Frontal cortex (tissue), 4 donors: ENCODE data around the gene N4BP3. TPM values are rescaled to one million over a fixed set of nuclear protein-coding genes. Genes with fewer than 3 reads are reported as not detected.

ENCODE experiments used
- DNase-seq, 2 donors: peaks; one replicate each; pipeline ENCODE4 v3.0.0; 2012; ENCODE audit warnings: low spot score in 2 of 2
- FAIRE-seq: peaks from 2 replicates; lab custom pipeline; 2012; peaks lifted over from hg19 to GRCh38; lab: Jason Lieb, UNC
- total RNA-seq: library from RNA; depleted of rRNA; stranded (reverse); fragments of >200 nt; gene quantifications from one replicate; pipeline ENCODE4 v1.2.3, GENCODE V29; 2014
- donor health status: control.
- donor health status: control.
- donor health status: control.

Gene N4BP3
- total RNA-seq, 1 donor from 2014 or later: 4.1 TPM

DNA sequence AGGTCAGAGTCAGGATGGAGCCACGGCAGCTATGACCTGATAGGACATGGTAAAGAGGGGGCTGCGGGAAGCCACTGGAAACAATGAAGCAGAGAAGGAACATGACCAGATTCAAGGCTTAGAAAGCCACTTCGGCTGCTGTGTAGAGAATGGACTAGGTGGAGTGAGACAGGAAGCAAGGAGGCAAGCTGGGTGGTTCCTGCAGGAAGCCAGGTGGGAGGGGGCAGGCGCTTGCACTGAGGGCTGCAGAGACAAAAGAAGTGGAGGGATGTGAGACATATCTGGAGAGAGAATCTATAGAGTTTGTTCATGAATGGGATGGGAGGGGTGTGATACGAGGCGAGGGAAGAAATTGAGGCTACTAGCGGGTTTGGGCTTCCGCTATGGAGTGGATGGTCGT is 19.0 kb upstream of the N4BP3 start:
- FAIRE-seq (no peak), DNase-seq (no peak)

DNA sequence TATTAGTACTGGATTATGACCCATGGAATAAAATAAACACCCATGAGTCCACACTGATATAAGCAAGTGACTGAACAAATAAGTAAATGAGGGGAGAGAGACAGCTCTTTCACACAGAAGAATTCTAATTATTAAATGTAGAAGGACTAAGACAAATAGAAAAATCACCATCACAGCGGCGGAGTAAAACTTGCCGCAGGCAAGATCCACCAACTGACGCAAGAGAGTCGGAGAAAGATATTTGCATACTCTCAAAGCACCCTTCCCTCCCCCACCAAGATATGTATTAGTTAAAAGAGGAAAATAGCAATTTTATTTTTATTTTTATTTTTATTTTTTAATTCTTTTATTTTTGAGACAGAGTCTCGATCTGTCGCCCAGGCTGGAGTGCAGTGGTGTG is 14.6 kb upstream of the N4BP3 start:
- FAIRE-seq (no peak), DNase-seq (no peak)

DNA sequence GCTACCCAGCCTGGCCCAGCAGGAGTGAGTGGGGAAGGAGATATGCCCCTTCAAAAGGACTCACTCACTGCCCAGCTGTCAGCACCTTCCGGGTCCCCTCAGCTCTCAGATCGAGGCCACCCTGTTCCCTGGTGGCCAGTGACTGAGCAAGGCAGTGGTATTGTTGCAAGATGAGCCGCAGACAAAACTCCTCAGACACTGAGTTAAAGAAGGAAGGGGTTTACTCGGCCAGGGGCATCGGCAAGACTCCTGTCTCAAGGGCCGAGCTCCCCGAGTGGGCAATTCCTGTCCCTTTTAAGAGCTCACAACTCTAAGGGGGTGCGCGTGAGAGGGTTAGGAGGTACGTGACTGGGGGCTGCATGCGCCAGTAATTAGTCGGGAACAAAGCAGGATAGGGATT is 9.7 kb upstream of the N4BP3 start:
- DNase-seq: no peak
- FAIRE-seq: no peak

DNA sequence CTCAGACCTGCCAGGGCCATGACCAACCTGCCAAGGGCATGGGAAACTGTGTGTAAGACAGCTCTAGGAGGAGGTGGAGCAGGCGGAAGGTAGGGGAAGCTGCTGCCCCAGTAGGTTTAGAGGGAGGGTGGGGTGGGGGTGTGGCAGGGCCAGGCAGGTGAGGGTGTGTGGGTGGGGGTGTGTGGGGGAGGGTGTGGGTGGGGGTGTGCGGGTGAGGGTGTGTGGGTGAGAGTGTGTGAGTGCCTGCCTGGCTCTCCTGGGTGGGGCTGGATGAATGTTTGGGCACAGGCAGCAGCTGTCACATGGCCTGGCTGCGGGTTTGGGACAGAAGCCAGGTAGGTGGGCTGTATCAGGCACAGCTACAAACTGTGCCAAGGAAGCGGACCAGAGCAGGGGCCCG is 8.8 kb upstream of the N4BP3 start:
- FAIRE-seq (no peak), DNase-seq (no peak)

DNA sequence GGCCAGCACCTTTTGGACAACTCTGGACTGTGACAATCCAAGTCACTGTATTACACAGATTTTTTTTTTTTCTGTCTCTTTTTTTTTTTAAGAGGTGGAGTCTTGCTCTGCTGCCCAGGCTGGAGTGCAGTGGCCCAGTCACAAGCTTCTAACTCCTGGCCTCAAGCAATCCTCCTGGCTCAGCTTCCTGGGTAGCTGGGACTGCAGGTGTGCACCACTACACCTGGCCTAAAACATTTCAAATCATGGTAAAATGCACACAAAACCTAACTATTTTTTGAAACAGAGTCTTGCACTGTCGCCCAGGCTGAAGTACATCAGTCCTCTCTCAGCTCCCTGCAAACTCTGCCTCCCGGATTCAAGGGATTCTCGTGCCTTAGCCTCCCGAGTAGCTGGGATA is 7.2 kb upstream of the N4BP3 start:
- no peak for DNase-seq
- FAIRE-seq: no peak

DNA sequence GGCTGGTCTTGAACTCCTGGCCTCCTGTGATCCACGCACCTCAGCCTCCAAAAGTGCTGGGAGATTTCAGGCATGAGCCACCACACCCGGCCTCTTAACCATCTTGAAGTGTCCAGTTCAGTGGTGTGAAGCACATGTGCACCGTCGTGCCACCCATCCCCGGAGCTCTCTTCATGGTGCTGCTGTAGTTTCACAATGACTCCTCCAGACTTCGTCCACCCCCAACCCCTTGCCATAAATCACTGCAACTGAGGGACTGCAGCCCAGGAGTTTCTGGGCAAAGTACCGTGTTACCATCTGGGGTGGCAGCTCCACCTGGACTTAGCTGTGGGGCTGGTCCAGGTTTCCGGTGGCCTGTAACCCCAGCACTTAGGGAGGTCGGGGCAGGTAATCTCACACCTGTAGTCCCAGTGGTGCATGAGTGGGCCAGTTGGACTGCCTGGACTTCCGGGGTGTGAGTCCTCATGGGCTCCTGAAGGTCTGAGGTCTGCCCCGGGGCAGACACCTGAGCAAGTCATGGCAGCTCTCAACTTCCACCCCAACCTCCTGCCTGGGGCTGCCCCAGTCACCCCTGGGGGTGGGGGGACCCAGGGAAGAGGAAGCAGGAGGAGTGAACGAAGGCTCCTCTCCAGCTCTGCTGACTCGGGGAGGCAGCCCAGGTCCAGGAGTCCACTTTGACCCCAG is 6.6 kb upstream of the N4BP3 start:
- no peak for FAIRE-seq
- DNase-seq: no peak

DNA sequence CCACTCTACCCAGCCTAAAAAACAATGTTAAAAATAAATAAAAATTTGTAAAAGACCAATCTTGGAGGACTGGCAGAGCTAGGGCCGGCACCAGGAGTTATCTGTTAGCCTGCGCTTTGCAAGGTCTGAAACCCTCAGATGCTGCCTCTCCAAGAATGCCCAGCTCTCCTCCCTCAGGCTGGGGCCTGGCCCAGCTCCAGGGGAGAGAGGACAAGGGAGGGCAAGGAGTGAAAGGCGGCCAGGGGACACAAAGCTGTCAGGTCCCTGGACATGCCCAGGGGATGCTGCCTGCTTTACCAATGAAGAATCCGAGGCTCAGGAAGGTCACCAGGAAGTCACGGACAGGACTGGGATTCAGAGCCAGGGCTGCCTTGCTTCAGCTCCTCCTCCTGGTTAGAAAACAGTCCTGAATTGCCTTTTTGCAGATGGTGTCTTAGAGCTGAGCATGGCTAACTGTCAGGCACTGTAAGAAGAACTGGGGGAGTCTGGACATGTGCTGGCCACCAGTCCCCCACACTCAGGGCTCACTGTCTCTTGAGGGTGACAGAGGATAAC is 5.5 kb upstream of the N4BP3 start:
- DNase-seq (no peak), FAIRE-seq (no peak)

DNA sequence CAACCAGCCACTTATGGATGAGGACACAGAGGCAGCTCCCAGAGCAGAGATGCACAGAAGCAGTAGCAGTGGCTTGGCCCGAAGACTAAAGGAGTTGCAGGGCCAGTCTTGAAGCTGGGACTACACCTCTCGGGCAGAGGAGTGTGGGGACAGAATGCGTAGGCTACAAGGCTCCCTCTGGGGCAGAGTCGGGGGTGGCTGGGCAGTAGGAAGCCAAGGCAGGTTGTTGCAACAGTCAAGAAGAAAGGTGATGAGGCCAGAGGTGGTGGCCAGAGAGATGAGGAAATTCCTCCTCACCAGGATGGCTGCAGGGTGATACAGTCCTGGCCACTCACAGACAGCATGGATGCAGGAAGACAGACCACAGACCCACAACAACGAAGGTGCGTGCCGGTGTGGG is 4.9 kb upstream of the N4BP3 start:
- DNase-seq (no peak), FAIRE-seq (no peak)

DNA sequence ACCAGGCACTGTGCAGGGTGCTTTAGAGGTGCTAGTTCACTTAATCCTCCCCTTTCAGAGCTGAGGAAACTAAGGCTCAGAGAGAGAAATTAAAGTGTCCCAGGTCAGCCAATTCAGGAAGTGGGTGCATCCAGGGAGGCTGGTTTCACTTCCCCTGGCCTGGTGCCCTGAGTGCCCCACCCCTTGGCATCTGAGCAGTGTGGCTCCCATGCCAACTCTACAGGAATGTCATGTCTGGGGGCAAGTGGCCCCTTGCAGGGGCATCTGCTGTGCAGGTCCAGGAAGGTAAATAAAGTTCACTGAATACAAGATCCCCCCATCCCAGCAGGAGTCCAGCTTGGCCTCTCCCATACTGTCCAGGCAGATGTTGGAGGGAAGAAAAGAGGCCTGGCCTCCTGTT is 4.4 kb upstream of the N4BP3 start:
- FAIRE-seq: no peak
- no peak for DNase-seq

DNA sequence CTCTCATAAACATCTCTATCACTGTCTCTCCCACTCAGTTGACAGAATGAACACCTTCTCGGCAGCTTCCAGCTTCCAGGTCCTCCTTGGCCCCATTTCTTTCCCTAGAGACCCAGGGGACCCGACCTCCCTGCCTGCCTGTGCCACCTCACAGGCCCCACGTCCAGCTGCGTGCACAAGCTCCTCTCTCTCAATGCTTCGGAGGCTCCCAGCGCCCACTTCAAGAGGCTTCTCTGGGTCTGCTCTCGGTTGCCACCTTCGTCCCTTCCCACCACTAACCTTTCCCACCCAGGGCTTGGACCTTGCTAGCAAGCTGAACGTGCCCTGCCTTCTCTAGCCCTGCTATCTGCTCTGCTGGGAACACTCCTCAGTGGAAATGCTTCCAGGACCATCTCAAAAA is 2.8 kb upstream of the N4BP3 start:
- FAIRE-seq: no peak
- no peak for DNase-seq

DNA sequence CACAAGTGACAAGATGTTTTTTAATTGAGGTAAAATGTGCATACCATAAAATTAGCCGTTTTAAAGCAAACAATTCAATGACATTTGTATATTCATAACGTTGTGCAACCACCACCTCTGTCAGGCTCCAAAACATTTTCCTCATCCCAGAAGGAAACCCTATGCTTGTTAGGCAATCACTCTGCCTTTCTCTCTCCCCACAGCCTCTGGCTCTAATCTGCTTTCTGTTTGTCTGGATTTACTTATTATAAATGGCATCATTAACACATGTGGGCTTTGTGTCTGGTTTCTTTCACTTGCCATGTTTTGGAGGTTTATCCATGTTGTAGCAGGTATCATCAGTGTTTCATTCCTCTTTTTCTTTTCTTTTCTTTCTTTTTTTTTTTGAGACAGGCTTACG is 1.4 kb upstream of the N4BP3 start:
- DNase-seq (no peak), FAIRE-seq (no peak)

DNA sequence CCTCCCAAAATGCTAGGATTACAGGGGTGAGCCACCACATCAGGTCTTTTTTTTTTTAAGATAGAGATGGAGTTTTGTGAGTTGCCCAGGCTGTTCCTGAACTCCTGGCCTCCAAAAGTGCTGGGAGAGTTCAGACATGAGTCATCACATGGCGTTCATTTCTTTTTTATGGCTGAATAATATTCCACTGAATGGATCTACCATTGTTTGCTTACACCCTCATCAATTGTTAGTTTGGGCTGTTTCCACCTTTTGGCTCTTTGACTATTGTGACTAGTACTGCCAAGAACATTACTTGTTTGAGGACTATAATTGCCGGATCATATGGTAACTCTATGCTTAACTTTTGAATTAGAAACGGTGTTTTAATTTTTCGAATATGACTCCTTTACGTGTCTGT is 787 bp upstream of the N4BP3 start:
- FAIRE-seq (no peak), DNase-seq (no peak)

DNA sequence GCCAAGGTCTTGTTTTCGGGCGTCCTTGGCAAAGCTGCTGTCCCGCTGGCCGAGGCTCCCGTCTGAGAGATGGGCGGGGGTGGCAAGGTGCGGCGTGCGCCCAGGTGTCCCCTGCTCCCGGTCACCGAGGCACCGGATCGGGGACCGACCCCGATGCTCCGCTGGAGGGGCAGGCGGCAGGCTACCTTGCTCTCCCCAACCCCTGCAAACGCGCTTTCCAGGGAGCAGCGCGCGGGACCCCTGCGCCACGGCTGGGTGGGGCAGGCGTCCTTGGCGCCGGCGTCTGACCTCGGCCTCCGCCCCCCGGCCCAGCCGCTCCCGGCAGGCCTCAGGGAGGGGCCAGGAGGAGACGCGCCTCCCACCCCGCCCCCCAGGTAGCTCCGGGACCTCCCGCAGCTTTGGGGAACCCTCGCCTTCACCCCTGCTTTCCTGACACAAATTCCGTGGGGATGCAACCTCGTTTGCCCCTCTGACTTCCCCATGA is 551 bp downstream of the N4BP3 start:
- DNase-seq (no peak), FAIRE-seq (no peak)

DNA sequence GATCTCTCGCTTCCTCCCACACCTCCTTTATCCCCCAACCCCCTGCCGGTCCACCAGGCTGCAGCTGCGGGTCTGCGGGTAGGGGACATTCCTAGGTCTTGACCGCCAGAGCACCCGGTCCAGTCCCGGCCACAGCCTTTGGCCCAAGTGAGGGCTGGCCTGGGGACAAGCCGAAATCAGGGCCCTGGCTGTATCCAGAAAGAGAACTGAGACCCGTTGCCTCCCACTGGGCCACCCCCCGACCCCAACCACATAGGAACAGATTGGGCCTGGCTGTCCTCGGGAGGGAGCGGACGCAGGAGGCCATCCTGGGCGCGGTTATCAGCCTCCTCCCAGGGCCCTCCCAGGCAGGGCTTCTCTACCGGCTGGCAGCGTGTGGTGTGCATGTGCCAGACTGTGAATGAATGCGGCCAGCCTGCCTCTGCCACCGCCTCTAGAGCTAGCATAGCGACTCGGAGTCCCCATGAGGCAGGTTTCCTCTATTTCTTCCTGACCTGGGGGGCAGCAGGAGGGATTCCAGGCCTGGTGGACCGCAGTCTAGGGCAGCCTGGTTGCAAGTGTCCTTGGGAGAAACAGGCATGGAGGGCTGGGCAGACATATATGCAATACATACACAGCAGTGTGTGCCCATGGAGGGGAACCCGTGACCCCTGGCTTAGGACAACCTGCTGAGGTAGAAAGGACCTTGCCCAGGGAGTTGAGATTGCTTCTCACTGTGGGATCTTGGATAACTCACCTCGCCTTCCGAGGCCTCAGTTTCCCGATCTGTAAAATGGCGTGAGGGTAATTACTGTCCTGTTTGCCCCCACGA is 1.2 kb downstream of the N4BP3 start:
- DNase-seq (no peak), FAIRE-seq (no peak)

DNA sequence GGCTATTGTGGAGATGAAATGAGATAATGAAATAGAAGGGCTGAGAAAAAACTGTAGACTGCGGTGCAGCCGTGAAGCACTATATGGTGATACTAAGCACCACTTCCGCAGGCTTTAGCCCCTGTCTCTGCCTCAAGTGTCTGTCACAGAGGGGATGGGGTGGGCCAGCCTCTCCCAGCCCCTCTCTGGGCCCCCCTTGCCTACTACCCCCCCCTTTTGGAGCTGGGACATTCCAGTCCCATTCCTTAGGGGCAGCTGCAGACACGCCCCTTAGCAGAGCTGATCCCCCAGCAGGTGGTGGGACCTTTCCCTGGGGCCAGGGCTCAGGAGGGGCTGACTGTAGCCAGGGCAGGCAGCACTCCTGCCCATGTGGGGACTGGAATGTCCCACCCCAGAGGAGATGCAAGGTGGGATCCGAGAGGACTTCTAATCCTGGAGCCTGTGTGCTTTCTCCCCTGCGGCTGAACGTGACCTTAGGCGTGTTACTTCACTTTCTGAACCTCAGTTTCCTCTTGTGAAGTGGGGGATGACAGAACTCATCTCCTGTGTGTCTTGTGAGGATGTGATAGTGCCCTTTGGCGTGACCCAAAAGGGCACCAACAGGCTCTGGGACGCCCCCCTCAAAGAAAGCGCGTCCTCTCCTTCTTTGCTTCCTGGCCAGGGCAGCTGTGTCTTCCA is 1.9 kb downstream of the N4BP3 start:
- no peak for DNase-seq
- FAIRE-seq: no peak

DNA sequence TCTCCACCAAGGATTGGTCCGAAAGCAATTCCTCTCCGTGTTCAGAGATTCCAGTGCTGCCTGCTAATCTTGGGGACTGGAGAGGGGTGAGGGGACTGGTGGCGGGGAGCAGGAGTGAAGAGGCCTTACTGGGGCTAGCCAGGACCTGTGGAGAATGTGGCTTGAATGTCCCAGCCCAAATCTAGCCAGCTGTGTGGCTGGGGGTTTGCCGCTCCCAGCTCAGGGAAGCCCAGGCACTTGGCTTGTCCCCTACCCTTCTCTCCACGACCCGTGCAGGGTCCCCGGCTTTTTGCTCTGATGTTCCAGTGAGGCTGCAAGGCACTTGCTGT is 2.4 kb downstream of the N4BP3 start:
- DNase-seq (no peak), FAIRE-seq (no peak)

DNA sequence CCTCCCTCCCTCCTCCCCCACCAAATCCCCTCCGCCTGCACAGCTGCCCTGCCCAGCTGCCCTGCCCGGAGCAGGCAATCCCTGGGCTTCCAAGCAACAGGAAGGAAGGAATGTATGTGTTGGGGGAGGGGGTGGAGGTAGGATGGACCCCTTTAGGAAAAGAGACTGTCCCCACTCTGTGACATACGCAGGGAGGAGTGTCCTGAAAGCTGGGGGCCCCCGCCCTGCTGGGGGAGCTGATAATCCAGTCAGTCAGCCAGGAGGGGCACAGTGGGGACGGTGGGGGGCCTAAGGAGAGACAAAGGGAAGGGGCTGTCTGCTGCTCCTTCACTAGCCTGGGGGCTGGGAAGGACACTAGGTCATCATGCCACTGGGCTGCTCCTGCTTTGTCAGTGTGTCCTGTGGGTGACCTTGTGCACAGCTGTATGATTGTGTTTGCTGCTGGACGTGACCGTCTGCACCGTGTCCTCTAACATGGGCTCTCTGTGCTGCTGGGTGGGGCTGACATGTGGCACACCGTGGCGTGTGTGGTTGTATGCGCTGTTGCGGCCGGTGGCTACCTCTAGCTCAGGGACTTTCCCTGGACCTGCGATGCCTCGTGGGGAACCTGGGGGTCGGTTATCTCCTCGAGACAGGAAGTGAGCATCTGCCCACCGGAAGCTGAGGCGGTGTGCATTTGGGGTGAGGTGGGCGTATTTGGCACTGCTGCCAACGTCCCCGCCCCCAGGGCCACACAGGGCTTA is 3.0 kb downstream of the N4BP3 start:
- FAIRE-seq (no peak), DNase-seq (no peak)

DNA sequence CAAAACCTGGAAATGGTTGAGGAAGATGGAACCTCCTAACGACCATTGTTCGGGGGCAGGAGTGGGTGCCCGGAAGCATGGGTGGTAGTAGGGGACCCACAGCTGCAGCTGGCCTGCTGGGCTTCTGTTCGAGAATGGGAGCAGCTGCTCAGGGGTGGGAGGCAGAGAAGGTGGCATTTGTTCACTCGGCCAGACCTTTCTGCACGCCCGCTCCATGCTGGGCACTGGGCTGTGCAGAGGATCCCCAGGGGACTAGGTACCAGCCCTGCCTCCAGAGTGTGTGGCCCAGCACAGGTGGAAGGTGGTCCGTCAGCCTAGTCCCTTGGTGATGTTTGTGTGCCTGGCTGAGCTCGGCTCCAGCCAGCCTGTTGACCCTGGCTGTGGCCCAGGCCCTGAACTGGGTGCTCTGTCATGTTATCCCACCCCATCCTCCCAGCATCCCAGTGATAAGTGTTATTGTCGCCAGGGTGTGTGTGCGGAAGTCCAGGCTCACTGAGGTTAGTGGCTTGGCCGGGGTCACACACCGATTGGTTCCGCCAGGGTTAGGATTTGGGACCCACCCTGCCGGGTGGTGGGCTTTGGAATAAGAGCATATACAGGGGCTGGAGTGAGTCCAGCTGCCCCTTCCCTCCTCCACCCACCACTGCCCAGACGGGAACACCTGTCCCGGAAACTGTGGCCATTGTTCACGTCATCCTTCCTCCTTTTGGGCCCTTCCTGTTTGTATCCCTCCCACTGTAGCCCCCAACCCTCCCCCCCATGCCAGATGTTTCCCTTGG is 4.8 kb downstream of the N4BP3 start:
- FAIRE-seq (no peak), DNase-seq (no peak)

DNA sequence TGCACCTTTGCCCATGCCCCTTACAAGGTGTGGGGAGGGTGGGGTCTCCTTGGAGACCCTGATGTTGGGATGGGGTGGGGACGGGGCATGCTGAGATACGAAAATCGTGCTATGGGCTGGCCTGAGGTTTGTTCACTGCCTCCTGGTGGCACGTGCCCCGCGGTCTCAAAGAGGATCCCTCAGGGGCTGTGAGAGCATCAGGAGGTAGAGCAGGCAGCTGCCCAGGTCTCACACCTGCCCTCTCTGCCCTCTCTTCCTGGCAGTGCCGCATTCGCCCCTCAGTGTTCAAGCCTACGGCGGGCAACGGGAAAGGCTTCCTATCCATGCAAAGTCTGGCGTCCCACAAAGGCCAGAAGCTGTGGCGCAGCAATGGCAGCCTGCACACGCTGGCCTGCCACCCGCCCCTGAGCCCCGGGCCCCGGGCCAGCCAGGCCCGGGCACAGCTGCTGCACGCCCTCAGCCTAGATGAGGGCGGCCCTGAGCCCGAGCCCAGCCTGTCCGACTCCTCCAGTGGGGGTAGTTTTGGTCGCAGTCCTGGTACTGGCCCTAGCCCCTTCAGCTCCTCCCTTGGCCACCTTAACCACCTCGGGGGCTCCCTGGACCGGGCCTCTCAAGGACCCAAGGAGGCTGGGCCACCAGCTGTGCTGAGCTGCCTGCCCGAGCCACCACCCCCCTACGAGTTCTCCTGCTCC is 6.7 kb downstream of the N4BP3 start:
- DNase-seq (no peak), FAIRE-seq (no peak)
